HepG2 (cell line): ENCODE measurements around the gene CPAMD8. TPM values are rescaled to one million over a fixed set of nuclear protein-coding genes. Genes with fewer than 3 reads are reported as not detected.
"Not testable (repeated sequence)": the region's sequence is repeated elsewhere in the genome, so short reads cannot be mapped to it uniquely, and the experiment has no call there.

ENCODE experiments used
- ATAC-seq: fragments of 200-7000 bp; cut with Tn5 transposase; 3 replicates; pipeline ENCODE4 v1.9.1; 2020; ENCODE audit warnings: mild to moderate bottlenecking, moderate library complexity
- BruUV-seq: library from RNA; stranded (reverse); fragments of 400-500 nt; replicated peaks from 2 replicates; lab custom pipeline; 2021; lab: Mats Ljungman, UMichigan
- CTCF ChIA-PET: fragments of 300-600 bp; formaldehyde crosslinking; extraction: SDS; loops from one replicate; lab custom pipeline; 2021; ENCODE audit warnings: low total read pairs, inconsistent platforms, low intra/inter-chr PET ratio; lab: Yijun Ruan, JAX
- POLR2A ChIA-PET: fragments of 350-600 bp; sonication (Branson Sonifier 250); formaldehyde crosslinking; loops from one replicate; lab custom pipeline; 2020; ENCODE audit warnings: antibody characterized with exemption, inconsistent platforms; lab: Yijun Ruan, JAX
- DNase-seq: peaks from one replicate; pipeline ENCODE4 v3.0.0-alpha.2; 2015; ENCODE audit warnings: low spot score
- FAIRE-seq: peaks from 3 replicates; lab custom pipeline; 2011; peaks lifted over from hg19 to GRCh38; lab: Jason Lieb, UNC
- H2AFZ ChIP-seq: one replicate; pipeline ENCODE4 v1.6.1; 2011; ENCODE audit warnings: low read length, inconsistent platforms
- H3K27ac ChIP-seq: fragments of 300-600 bp; 3 replicates; pipeline ENCODE4 v1.8.0; 2011; ENCODE audit warnings: mixed run types, mild to moderate bottlenecking, mixed read lengths, low read length, inconsistent platforms; ENCODE audit not compliant: insufficient read depth; ENCODE audit errors: extremely low read length
- H3K27me3 ChIP-seq, 2 experiments: fragments of 200-600 bp in 1 of 2; 2 replicates in 1 of 2; 3 replicates in 1 of 2; pipeline versions ENCODE4 v1.6.0 to v1.8.0; 2011; ENCODE audit warnings: low read length in 2 of 2, mild to moderate bottlenecking in 2 of 2, moderate library complexity in 2 of 2, inconsistent platforms in 1 of 2; ENCODE audit not compliant: insufficient read depth in 2 of 2, control insufficient read depth in 1 of 2
- H3K36me3 ChIP-seq, 2 experiments: fragments of 200-600 bp in 1 of 2; replicated peaks in 1 of 2; 2 replicates in 1 of 2; 3 replicates in 1 of 2; pipeline versions ENCODE4 v1.5.1 to v1.8.0; 2011; ENCODE audit warnings: low read length in 2 of 2, inconsistent platforms in 1 of 2; ENCODE audit not compliant: insufficient read depth in 2 of 2, control insufficient read depth in 1 of 2
- H3K4me1 ChIP-seq: 2 replicates; pipeline ENCODE4 v1.5.1; 2012; ENCODE audit warnings: low read length, inconsistent platforms; ENCODE audit not compliant: insufficient read depth
- H3K4me2 ChIP-seq: 2 replicates; pipeline ENCODE4 v1.6.0; 2011; ENCODE audit warnings: low read depth, low read length, inconsistent platforms
- H3K4me3 ChIP-seq, 3 experiments: fragments of 200-600 bp in 1 of 3; sonication (generic), shearing (Covaris generic) in 1 of 3; replicated peaks in 1 of 3; 2 replicates each; pipeline ENCODE4 v1.5.1; 2011 to 2016; ENCODE audit warnings: low read length in 3 of 3, inconsistent platforms in 2 of 3, low read depth in 2 of 3, mild to moderate bottlenecking in 2 of 3, control low read depth in 1 of 3, mixed read lengths in 1 of 3; ENCODE audit not compliant: insufficient read depth in 1 of 3
- H3K79me2 ChIP-seq: one replicate; pipeline ENCODE4 v1.6.1; 2011; ENCODE audit warnings: low read length, inconsistent platforms; ENCODE audit not compliant: insufficient read depth
- H3K9ac ChIP-seq: 2 replicates; pipeline ENCODE4 v1.6.0; 2011; ENCODE audit warnings: mild to moderate bottlenecking, low read depth, low read length, inconsistent platforms; ENCODE audit not compliant: insufficient read depth
- H3K9me3 ChIP-seq: 2 replicates; pipeline ENCODE4 v1.5.1; 2012; ENCODE audit warnings: mild to moderate bottlenecking, low read length
- H4K20me1 ChIP-seq: 2 replicates; pipeline ENCODE4 v1.6.0; 2011; ENCODE audit warnings: inconsistent platforms, mild to moderate bottlenecking, low read length, moderate library complexity; ENCODE audit not compliant: insufficient read depth
- BORCS8-MEF2B ChIP-seq: sonication (generic); formaldehyde crosslinking; IDR thresholded peaks from 2 replicates; pipeline ENCODE4 v1.8.0; 2022; ENCODE audit warnings: mild to moderate bottlenecking, missing genetic modification reagents
- FOXA1 ChIP-seq, 2 experiments: fragments of 450-650 bp in 1 of 2; sonication (generic) in 1 of 2; formaldehyde crosslinking in 1 of 2; IDR thresholded peaks; 2 replicates each; pipeline versions ENCODE4 v1.4.0 to v1.6.1; 2016 to 2020; ENCODE audit warnings: missing genetic modification reagents in 1 of 2
- GFI1 ChIP-seq: sonication (generic); formaldehyde crosslinking; IDR thresholded peaks from 2 replicates; pipeline ENCODE4 v1.5.0; 2020; ENCODE audit warnings: missing genetic modification reagents, mild to moderate bottlenecking, borderline replicate concordance
- KAT8 ChIP-seq: IDR thresholded peaks from 2 replicates; pipeline ENCODE4 v1.6.1; 2016; ENCODE audit warnings: missing genetic modification reagents, missing compliant biosample characterization
- SALL1 ChIP-seq: sonication (generic); formaldehyde crosslinking; IDR thresholded peaks from 2 replicates; pipeline ENCODE4 v1.8.0; 2022; ENCODE audit warnings: mild to moderate bottlenecking, missing genetic modification reagents
- SP5 ChIP-seq: IDR thresholded peaks from 2 replicates; pipeline ENCODE4 v1.6.1; 2016; ENCODE audit warnings: low read depth, borderline replicate concordance
- ZBTB7B ChIP-seq: sonication (generic); formaldehyde crosslinking; IDR thresholded peaks from 2 replicates; pipeline ENCODE4 v1.4.0; 2020; ENCODE audit warnings: missing genetic modification reagents
- WGBS: methylation state at CpG from one replicate; pipeline ENCODE4 v1.1.6; 2017; ENCODE audit warnings: low lambda C conversion rate; 5-methylcytosine and 5-hydroxymethylcytosine counted together
- in situ Hi-C: cut with HindIII; loops from 2 replicates; pipeline ENCODE4 v1.10.0; 2017; ENCODE audit warnings: low pct_unique_long_range_greater_than_20kb; ENCODE audit not compliant: extremely low pct_ligation_motif_present
- intact Hi-C: fragments of 100-400 bp; cut with micrococcal nuclease; formaldehyde crosslinking; loops from one replicate; pipeline ENCODE4 v1.10.0; 2022; ENCODE audit not compliant: unreplicated experiment
- polyA plus RNA-seq, 8 experiments: library from polyadenylated mRNA; depleted of rRNA in 3 of 8; stranded (reverse) in 7 of 8; unstranded in 1 of 8; fragments of >200 nt; fragmentation: Illumina TruSeq in 4 of 8; extraction: Trizol in 4 of 8; gene quantifications; 2 replicates each; pipeline versions ENCODE4 v1.2.1 to v1.2.3, GENCODE V29; 2011 to 2016; ENCODE audit warnings: low read depth in 4 of 8, missing spikeins in 1 of 8, mixed read lengths in 1 of 8; ENCODE audit not compliant: insufficient read depth in 1 of 8
- total RNA-seq, 5 experiments: library from RNA; depleted of rRNA; stranded (reverse); fragments of >200 nt; fragmentation: Illumina TruSeq; extraction: Trizol; gene quantifications; 2 replicates each; pipeline ENCODE4 v1.2.3, GENCODE V29; 2016; ENCODE audit warnings: low read depth in 1 of 5
- TF ChIP-seq, protein P1 (sequence below): sonication (generic); formaldehyde crosslinking; IDR thresholded peaks from 2 replicates; pipeline ENCODE4 v1.4.0; 2020; ENCODE audit warnings: missing genetic modification reagents, borderline replicate concordance
- TF ChIP-seq, protein P2 (sequence below): sonication (generic); formaldehyde crosslinking; IDR thresholded peaks from 2 replicates; pipeline ENCODE4; 2020; ENCODE audit warnings: missing genetic modification reagents, mild to moderate bottlenecking, borderline replicate concordance
- TF ChIP-seq, protein P3 (sequence below): sonication (generic); formaldehyde crosslinking; IDR thresholded peaks from 2 replicates; pipeline ENCODE4 v1.5.1; 2020; ENCODE audit warnings: mild to moderate bottlenecking, missing genetic modification reagents, moderate library complexity

The CPAMD8 gene
- total and polyA plus RNA-seq, 2 of the 13 experiments (the other 11 are each of a cell fraction or from before 2014, with no cell fraction given) = 0.29 to 0.34 TPM

DNA sequence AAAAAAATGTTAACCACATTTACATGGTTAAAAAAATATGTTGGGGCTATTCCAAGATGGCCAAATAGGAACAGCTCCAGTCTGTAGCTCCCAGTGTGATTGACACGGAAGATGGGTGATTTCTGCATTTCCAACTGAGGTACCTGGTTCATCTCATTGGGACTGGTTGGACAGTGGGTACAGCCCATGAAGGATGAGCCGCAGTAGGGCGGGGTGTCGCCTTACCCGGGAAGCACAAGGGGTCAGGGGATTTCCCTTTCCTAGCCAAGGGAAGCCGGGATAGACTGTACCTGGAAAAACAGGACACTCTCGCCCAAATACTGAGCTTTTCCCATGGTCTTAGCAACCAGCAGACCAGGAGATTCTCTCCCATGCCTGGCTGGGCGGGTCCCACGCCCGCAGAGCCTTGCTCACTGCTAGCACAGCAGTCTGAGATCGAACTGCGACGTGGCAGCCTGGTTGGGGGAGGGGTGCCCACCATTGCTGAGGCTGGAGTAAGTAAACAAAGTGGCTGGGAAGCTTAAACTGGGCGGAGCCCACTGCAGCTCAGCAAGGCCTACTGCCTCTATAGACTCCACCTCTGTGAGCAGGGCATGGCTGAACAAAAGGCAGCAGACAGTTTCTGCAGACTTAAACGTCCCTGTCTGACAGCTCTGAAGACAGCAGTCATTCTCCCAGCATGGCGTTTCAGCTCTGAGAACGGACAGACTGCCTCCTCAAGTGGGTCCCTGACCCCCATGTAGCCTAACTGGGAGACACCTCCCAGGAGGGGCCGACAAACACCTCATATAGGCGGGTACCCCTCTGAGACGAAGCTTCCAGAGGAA, 65.4 kb downstream of the CPAMD8 start:
- H3K27ac ChIP-seq; H3K79me2 ChIP-seq; POLR2A ChIA-PET; BruUV-seq; intact Hi-C loops; CTCF ChIA-PET; H3K9ac ChIP-seq; H3K36me3 ChIP-seq; H3K27me3 ChIP-seq; H2AFZ ChIP-seq; in situ Hi-C loops; H4K20me1 ChIP-seq; H3K9me3 ChIP-seq; FAIRE-seq; ATAC-seq; TF ChIP-seq FOXA1 (IDR thresholded peaks at IDR 0.05): not testable (repeated sequence)
- peak; percentile 37; the same call in 1 of the 2 replicates for TF ChIP-seq SP5 (CRISPR knock-in tag)
- TF ChIP-seq KAT8 (CRISPR knock-in tag) = 0 out of 2 replicates have a peak, but pooled peaks have one; percentile 26
- TF ChIP-seq, protein P1, sequence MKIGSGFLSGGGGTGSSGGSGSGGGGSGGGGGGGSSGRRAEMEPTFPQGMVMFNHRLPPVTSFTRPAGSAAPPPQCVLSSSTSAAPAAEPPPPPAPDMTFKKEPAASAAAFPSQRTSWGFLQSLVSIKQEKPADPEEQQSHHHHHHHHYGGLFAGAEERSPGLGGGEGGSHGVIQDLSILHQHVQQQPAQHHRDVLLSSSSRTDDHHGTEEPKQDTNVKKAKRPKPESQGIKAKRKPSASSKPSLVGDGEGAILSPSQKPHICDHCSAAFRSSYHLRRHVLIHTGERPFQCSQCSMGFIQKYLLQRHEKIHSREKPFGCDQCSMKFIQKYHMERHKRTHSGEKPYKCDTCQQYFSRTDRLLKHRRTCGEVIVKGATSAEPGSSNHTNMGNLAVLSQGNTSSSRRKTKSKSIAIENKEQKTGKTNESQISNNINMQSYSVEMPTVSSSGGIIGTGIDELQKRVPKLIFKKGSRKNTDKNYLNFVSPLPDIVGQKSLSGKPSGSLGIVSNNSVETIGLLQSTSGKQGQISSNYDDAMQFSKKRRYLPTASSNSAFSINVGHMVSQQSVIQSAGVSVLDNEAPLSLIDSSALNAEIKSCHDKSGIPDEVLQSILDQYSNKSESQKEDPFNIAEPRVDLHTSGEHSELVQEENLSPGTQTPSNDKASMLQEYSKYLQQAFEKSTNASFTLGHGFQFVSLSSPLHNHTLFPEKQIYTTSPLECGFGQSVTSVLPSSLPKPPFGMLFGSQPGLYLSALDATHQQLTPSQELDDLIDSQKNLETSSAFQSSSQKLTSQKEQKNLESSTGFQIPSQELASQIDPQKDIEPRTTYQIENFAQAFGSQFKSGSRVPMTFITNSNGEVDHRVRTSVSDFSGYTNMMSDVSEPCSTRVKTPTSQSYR (CRISPR knock-in tag) = peak; percentile 94
- TF ChIP-seq, protein P2, sequence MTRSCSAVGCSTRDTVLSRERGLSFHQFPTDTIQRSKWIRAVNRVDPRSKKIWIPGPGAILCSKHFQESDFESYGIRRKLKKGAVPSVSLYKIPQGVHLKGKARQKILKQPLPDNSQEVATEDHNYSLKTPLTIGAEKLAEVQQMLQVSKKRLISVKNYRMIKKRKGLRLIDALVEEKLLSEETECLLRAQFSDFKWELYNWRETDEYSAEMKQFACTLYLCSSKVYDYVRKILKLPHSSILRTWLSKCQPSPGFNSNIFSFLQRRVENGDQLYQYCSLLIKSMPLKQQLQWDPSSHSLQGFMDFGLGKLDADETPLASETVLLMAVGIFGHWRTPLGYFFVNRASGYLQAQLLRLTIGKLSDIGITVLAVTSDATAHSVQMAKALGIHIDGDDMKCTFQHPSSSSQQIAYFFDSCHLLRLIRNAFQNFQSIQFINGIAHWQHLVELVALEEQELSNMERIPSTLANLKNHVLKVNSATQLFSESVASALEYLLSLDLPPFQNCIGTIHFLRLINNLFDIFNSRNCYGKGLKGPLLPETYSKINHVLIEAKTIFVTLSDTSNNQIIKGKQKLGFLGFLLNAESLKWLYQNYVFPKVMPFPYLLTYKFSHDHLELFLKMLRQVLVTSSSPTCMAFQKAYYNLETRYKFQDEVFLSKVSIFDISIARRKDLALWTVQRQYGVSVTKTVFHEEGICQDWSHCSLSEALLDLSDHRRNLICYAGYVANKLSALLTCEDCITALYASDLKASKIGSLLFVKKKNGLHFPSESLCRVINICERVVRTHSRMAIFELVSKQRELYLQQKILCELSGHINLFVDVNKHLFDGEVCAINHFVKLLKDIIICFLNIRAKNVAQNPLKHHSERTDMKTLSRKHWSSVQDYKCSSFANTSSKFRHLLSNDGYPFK (CRISPR knock-in tag) = peak; percentile 54; the same call in 1 of the 2 replicates
- TF ChIP-seq GFI1 = 0 out of 2 replicates have a peak, but pooled peaks have one; percentile 16
- peak; percentile 41; the same call in 1 of the 2 replicates for TF ChIP-seq FOXA1 (CRISPR knock-in tag; IDR thresholded peaks at IDR 0.05)
- TF ChIP-seq BORCS8-MEF2B (CRISPR knock-in tag) = 0 out of 2 replicates have a peak, but pooled peaks have one; percentile 15
- TF ChIP-seq, protein P3, sequence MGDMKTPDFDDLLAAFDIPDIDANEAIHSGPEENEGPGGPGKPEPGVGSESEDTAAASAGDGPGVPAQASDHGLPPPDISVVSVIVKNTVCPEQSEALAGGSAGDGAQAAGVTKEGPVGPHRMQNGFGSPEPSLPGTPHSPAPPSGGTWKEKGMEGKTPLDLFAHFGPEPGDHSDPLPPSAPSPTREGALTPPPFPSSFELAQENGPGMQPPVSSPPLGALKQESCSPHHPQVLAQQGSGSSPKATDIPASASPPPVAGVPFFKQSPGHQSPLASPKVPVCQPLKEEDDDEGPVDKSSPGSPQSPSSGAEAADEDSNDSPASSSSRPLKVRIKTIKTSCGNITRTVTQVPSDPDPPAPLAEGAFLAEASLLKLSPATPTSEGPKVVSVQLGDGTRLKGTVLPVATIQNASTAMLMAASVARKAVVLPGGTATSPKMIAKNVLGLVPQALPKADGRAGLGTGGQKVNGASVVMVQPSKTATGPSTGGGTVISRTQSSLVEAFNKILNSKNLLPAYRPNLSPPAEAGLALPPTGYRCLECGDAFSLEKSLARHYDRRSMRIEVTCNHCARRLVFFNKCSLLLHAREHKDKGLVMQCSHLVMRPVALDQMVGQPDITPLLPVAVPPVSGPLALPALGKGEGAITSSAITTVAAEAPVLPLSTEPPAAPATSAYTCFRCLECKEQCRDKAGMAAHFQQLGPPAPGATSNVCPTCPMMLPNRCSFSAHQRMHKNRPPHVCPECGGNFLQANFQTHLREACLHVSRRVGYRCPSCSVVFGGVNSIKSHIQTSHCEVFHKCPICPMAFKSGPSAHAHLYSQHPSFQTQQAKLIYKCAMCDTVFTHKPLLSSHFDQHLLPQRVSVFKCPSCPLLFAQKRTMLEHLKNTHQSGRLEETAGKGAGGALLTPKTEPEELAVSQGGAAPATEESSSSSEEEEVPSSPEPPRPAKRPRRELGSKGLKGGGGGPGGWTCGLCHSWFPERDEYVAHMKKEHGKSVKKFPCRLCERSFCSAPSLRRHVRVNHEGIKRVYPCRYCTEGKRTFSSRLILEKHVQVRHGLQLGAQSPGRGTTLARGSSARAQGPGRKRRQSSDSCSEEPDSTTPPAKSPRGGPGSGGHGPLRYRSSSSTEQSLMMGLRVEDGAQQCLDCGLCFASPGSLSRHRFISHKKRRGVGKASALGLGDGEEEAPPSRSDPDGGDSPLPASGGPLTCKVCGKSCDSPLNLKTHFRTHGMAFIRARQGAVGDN (CRISPR knock-in tag) = peak; percentile 53
- peak; percentile 18; the same call in 1 of the 2 replicates for TF ChIP-seq SALL1
- 0 out of 2 replicates have a peak, but pooled peaks have one; percentile 30 for TF ChIP-seq ZBTB7B (CRISPR knock-in tag)
- peak; percentile 33 for DNase-seq
- Histone ChIP-seq H3K4me1 (peaks cover 13% of the 10 kb centered on the region; the same call in 1 of the 2 replicates), H3K4me3 (peak overlapping the region in 2 of 3 experiments; percentile 13 to 33; a peak in 2 of 6 replicates), H3K4me2 (peak overlapping the region; percentile 62)
- WGBS = 16% methylated on average over 9 of the region's 20 CpGs
